ENCODE results near the gene MYB.

- TF ChIP-seq CTCF (IDR thresholded peaks at IDR 0.05 in 2 of 3, conservative IDR thresholded peaks at IDR 0.05 in 1 of 3; ENCODE audit: borderline replicate concordance in 1 of 3, insufficient read depth in 1 of 3, low read depth in 2 of 3, low read length in 2 of 3), result no peak
- no peak for TF ChIP-seq CEBPB (IDR thresholded peaks at IDR 0.05; ENCODE audit: low read depth)
- TF ChIP-seq TCF7L2 (IDR thresholded peaks at IDR 0.05; ENCODE audit: borderline replicate concordance, extremely low read depth, insufficient read depth, insufficient read length), result no peak
Observed at GRCh38 chr6:135230711-135231468, 49.8 kb downstream of the MYB start.
